Erythroblast (primary cell): ENCODE data around the gene VNN1.

Source experiments
- GATA1 ChIP-seq: IDR thresholded peaks from 2 replicates; pipeline ENCODE4 v1.6.1; 2011; ENCODE audit warnings: low read depth, mild to moderate bottlenecking, control low read depth, low read length, moderate library complexity
- POLR2A ChIP-seq: IDR thresholded peaks from 2 replicates; pipeline ENCODE4 v1.6.1; 2011; ENCODE audit warnings: mild to moderate bottlenecking, low read length

GRCh38 chr6:132650429-132650828 lies 63.4 kb downstream of the VNN1 start:
- TF ChIP-seq POLR2A (no peak), GATA1 (no peak)
